K562 (cell line): ENCODE measurements around the gene CHCHD6. TPM values are rescaled to one million over a fixed set of nuclear protein-coding genes. Genes with fewer than 3 reads are reported as not detected.

Experiments used
- ATAC-seq: fragments of 200-7000 bp; cut with Tn5 transposase; 3 replicates; pipeline ENCODE4 v1.9.1; 2020; ENCODE audit warnings: moderate library complexity
- BruUV-seq: library from RNA; stranded (reverse); fragments of 400-500 nt; replicated peaks from 2 replicates; lab custom pipeline; 2021; lab: Mats Ljungman, UMichigan
- CTCF ChIA-PET: fragments of 300-600 bp; formaldehyde crosslinking; extraction: SDS; loops from one replicate; lab custom pipeline; 2021; ENCODE audit warnings: low intra/inter-chr PET ratio; lab: Yijun Ruan, JAX
- POLR2A ChIA-PET: fragments of 300-600, 350-650 bp; sonication (Branson Sonifier 250); formaldehyde crosslinking; extraction: SDS; loops from one replicate; lab custom pipeline; 2021; ENCODE audit warnings: antibody characterized with exemption, inconsistent platforms; lab: Yijun Ruan, JAX
- DNase-seq, 4 experiments: peaks; one replicate each; pipeline versions ENCODE4 v3.0.0 to v3.0.0-alpha.2; 2011 to 2018; ENCODE audit warnings: low spot score in 3 of 4, mixed read lengths in 3 of 4; ENCODE audit errors: extremely low read depth in 1 of 4
- FAIRE-seq: peaks from 2 replicates; lab custom pipeline; 2011; peaks lifted over from hg19 to GRCh38; lab: Jason Lieb, UNC
- H2AFZ ChIP-seq: 2 replicates; pipeline ENCODE4 v1.6.0; 2011; ENCODE audit warnings: low read depth, low read length, control low read depth, inconsistent platforms
- H3K27ac ChIP-seq: fragments of 200-600 bp; 3 replicates; pipeline ENCODE4 v1.8.0; 2011; ENCODE audit warnings: low read depth, mild to moderate bottlenecking, control low read depth, inconsistent platforms, low read length, moderate library complexity, mixed read lengths; ENCODE audit errors: extremely low read depth
- H3K27me3 ChIP-seq, 2 experiments: fragments of 300-600 bp in 1 of 2; 2 replicates in 1 of 2; 3 replicates in 1 of 2; pipeline versions ENCODE4 v1.6.0 to v1.8.0; 2011; ENCODE audit warnings: inconsistent platforms in 2 of 2, low read length in 2 of 2, mild to moderate bottlenecking in 1 of 2, mixed read lengths in 1 of 2, moderate library complexity in 1 of 2; ENCODE audit not compliant: control insufficient read depth in 2 of 2, insufficient read depth in 2 of 2
- H3K36me3 ChIP-seq: fragments of 300-600 bp; 3 replicates; pipeline ENCODE4 v1.8.0; 2011; ENCODE audit warnings: mild to moderate bottlenecking, low read length, inconsistent platforms; ENCODE audit not compliant: control insufficient read depth, insufficient read depth
- H3K4me1 ChIP-seq, 2 experiments: fragments of 200-600 bp in 1 of 2; replicated peaks in 1 of 2; 2 replicates in 1 of 2; 3 replicates in 1 of 2; pipeline versions ENCODE4 v1.5.1 to v1.8.0; 2011; ENCODE audit warnings: inconsistent platforms in 2 of 2, low read length in 2 of 2, mild to moderate bottlenecking in 1 of 2, mixed read lengths in 1 of 2, moderate library complexity in 1 of 2; ENCODE audit not compliant: control insufficient read depth in 2 of 2, insufficient read depth in 2 of 2
- H3K4me2 ChIP-seq: 2 replicates; pipeline ENCODE4 v1.6.1; 2011; ENCODE audit warnings: low read length, control low read depth, inconsistent platforms, mixed read lengths; ENCODE audit not compliant: insufficient read depth
- H3K4me3 ChIP-seq: fragments of 200-600 bp; sonication (generic), shearing (Covaris generic); 2 replicates; pipeline ENCODE4 v1.5.1; 2016; ENCODE audit warnings: control low read depth, inconsistent platforms
- H3K79me2 ChIP-seq: fragments of 200-600 bp; 3 replicates; pipeline ENCODE4 v1.8.0; 2011; ENCODE audit warnings: low read length, inconsistent platforms; ENCODE audit not compliant: control insufficient read depth, insufficient read depth
- H3K9ac ChIP-seq, 2 experiments: 2 replicates each; pipeline versions ENCODE4 v1.6.0 to v1.6.1; 2011; ENCODE audit warnings: low read depth in 2 of 2, low read length in 2 of 2, control low read depth in 1 of 2, inconsistent platforms in 1 of 2, mild to moderate bottlenecking in 1 of 2, mixed read lengths in 1 of 2; ENCODE audit not compliant: insufficient read depth in 1 of 2
- H3K9me1 ChIP-seq: one replicate; pipeline ENCODE4 v1.6.0; 2011; ENCODE audit warnings: inconsistent platforms, mild to moderate bottlenecking, low read length, moderate library complexity; ENCODE audit not compliant: control insufficient read depth, insufficient read depth
- H3K9me3 ChIP-seq: replicated peaks from 2 replicates; pipeline ENCODE4 v1.5.1; 2011; ENCODE audit warnings: low read depth, low read length, inconsistent platforms; ENCODE audit not compliant: control insufficient read depth, insufficient read depth
- H4K20me1 ChIP-seq: replicated peaks from 2 replicates; pipeline ENCODE4 v1.6.1; 2011; ENCODE audit warnings: low read length, inconsistent platforms, mixed read lengths; ENCODE audit not compliant: control insufficient read depth, insufficient read depth
- RBM34 ChIP-seq: fragments of 200-400 bp; formaldehyde crosslinking; IDR thresholded peaks from 2 replicates; pipeline ENCODE4 v1.6.1; 2018; ENCODE audit warnings: low read length, borderline replicate concordance; ENCODE audit not compliant: insufficient read depth
- ZNF263 ChIP-seq: sonication (generic); formaldehyde crosslinking; IDR thresholded peaks from 2 replicates; pipeline ENCODE4 v1.8.0; 2022; ENCODE audit warnings: mild to moderate bottlenecking, missing genetic modification reagents, borderline replicate concordance
- WGBS: fragments of 100-300 bp; shearing (Covaris generic); methylation state at CpG from one replicate; pipeline ENCODE4 v1.1.6; 2016; ENCODE audit warnings: low coverage, mixed read lengths; ENCODE audit not compliant: insufficient coverage; ENCODE audit errors: missing lambda C conversion rate; 5-methylcytosine and 5-hydroxymethylcytosine counted together
- in situ Hi-C: fragments of 300-500 bp; cut with MboI; formaldehyde crosslinking; loops from 4 replicates; pipeline ENCODE4 v1.15.0; 2018; ENCODE audit warnings: inconsistent platforms, mixed read lengths
- intact Hi-C: fragments of 100-400 bp; cut with micrococcal nuclease; formaldehyde crosslinking; loops from 2 replicates; pipeline ENCODE4 v1.14.2; 2022
- polyA plus RNA-seq, 8 experiments: library from polyadenylated mRNA; depleted of rRNA in 4 of 8; stranded (reverse) in 5 of 8; unstranded in 3 of 8; fragments of >200 nt; fragmentation: Nextera tagmentation in 2 of 8; fragmentation: Illumina TruSeq in 1 of 8; extraction: Ambion mirVana in 2 of 8; extraction: Trizol in 1 of 8; gene quantifications; 2 replicates each; pipeline versions ENCODE4 v1.2.1 to v1.2.3, GENCODE V29; 2011 to 2014; ENCODE audit warnings: inconsistent platforms in 1 of 8, missing spikeins in 1 of 8
- total RNA-seq, 7 experiments: library from RNA; depleted of rRNA in 6 of 7; stranded (reverse); fragments of >200 nt in 6 of 7; fragmentation: Illumina TruSeq in 2 of 7; extraction: Trizol in 2 of 7; gene quantifications; 2 replicates each; pipeline versions ENCODE4 v1.2.1 to v1.2.3, GENCODE V29; 2011 to 2021; ENCODE audit warnings: low replicate concordance in 1 of 7

Gene CHCHD6
- total and polyA plus RNA-seq, 9 of the 15 experiments (the other 6 are each of a cell fraction or from before 2014, with no cell fraction given), result 4.6 to 18.6 (median 10.9) TPM

DNA sequence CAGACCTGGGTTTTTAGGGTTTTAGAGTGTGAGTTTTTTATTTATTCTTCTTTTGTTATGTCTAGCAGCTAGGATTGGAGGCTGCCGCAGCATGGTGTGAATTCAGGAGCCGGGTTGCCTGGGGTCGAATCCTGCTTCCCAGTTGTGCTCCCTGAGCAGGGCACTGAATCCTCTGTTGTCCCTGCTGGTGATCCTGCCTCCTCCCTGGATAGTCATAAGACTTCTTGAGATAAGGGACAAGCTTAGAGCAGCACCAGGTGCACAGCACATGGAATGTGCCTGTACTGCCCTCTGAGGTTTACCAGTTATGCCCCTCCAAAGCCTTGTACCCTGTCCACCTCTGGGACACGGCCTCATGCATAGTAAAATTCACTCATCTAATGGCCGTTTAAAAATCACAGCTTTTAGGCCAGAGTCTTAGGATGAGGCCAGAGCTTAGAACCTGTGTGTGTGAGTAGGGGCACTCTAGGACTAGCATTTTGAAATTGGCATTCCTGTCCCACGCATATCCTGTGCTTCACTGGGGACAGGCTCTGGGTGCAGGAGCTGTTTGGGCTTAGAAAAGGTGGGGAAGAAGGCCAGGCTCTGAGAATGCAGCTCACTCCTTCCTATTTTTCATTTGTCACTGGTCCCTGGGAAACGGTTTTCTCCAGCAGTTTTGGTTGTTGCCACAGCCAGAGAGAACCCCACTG, 47.7 kb downstream of the CHCHD6 start:
- DNase-seq (no peak), FAIRE-seq (no peak), ATAC-seq (peak; percentile 25; the same call in 2 of the 3 replicates)
- intact Hi-C loops (loop anchor here (1.0 to 5.0 kb wide), 3 partner anchors 74 to 231 kb away; no protein-coding TSS in a partner anchor), in situ Hi-C loops (loop anchor here (5.0 kb wide), 1 partner anchor 226 kb away; no protein-coding TSS in a partner anchor)
- ChIA-PET CTCF (interaction anchor here (2.2 kb wide), 1 partner anchor 231 kb away, joined by 17 read pairs; the partner anchor contains the start of gene PLXNA1), POLR2A (interaction anchor here (0.6 to 1.1 kb wide), 2 partner anchors 172 to 173 kb away, joined by 3 read pairs; no protein-coding TSS in a partner anchor)
- Histone ChIP-seq H3K9ac (no peak overlapping the region), H3K9me3 (no peaks in the 10 kb centered on the region), H3K79me2 (no peaks in the 10 kb centered on the region), H3K4me2 (no peak overlapping the region), H3K27ac (no peak overlapping the region; the same call in 2 of the 3 replicates), H3K36me3 (no peaks in the 10 kb centered on the region; the same call in 2 of the 3 replicates), H4K20me1 (no peaks in the 10 kb centered on the region), H3K4me3 (no peak overlapping the region), H3K4me1 (peaks cover 6 to 11% of the 10 kb centered on the region in 2 experiments; a peak in 4 of 5 replicates), H3K9me1 (no peaks in the 10 kb centered on the region), H3K27me3 (no peaks in the 10 kb centered on the region), H2AFZ (no peak overlapping the region)
- BruUV-seq, result no TSS peak
- WGBS, result 40% methylated on average over 6 of the region's 7 CpGs
- TF ChIP-seq ZNF263 (0 out of 2 replicates have a peak, but pooled peaks have one; percentile 26), RBM34 (no peak)
